Measurements from ENCODE around the gene LEPROT. TPM values are rescaled to one million over a fixed set of nuclear protein-coding genes. Genes with fewer than 3 reads are reported as not detected.
"Not testable (repeated sequence)": the region's sequence is repeated elsewhere in the genome, so short reads cannot be mapped to it uniquely, and the experiment has no call there.

LEPROT gene
- total RNA-seq, 2 experiments from 2014 or later, result 11.3 to 12.6 TPM

DNA sequence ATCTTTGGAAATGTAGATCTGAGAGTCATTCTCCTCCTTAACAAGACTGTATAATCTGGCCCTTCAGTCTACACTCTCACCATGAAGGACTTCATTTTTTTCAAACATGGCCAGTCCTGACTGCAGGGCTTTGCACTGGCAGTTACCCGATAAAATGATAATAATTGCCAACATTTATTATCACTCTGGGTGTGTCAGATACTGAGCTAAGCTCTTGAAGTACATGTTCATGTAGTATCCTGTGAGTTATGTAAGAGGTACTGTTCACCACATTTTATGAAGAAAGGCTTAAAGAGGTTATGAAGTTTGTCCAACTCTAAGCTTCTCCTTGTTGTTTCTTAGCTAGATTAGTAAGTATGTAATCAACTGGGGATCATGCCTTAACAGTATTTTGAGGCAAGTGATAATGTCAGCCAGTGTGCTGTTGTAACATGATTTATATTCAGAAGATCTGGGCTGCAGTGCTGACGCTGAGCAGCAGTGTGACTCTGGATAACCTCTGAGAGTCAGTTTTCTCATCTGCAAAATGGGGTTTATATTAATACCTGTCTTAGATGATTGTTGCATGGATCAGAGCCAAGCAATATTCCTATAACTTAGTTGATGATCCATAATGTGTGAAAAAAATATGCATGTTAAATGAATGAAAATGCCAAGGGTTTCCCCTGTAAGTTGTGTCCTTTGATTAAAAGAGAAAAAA is 42.1 kb upstream of the LEPROT start:
- Mint-ChIP-seq H3K4me3 (no peak overlapping the region), H3K4me1 (ENCODE audit: low read depth) (no peaks in the 10 kb centered on the region), H3K27me3 (peaks cover 12% of the 10 kb centered on the region), H3K27ac (no peak overlapping the region), H3K36me3 (ENCODE audit: low read depth) (no peaks in the 10 kb centered on the region), H3K9me3 (no peaks in the 10 kb centered on the region)
- POLR2A ChIA-PET, result interaction anchor here (1.3 kb wide), 1 partner anchor 26 kb away, joined by 3 read pairs; no protein-coding TSS in a partner anchor
- no peak for DNase-seq
- intact Hi-C loops (cut with micrococcal nuclease), result no loop called here
- no peak for ATAC-seq
- CTCF ChIA-PET, result no interaction called here
- TF ChIP-seq, protein P1, sequence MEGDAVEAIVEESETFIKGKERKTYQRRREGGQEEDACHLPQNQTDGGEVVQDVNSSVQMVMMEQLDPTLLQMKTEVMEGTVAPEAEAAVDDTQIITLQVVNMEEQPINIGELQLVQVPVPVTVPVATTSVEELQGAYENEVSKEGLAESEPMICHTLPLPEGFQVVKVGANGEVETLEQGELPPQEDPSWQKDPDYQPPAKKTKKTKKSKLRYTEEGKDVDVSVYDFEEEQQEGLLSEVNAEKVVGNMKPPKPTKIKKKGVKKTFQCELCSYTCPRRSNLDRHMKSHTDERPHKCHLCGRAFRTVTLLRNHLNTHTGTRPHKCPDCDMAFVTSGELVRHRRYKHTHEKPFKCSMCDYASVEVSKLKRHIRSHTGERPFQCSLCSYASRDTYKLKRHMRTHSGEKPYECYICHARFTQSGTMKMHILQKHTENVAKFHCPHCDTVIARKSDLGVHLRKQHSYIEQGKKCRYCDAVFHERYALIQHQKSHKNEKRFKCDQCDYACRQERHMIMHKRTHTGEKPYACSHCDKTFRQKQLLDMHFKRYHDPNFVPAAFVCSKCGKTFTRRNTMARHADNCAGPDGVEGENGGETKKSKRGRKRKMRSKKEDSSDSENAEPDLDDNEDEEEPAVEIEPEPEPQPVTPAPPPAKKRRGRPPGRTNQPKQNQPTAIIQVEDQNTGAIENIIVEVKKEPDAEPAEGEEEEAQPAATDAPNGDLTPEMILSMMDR (IDR thresholded peaks at IDR 0.05), result no peak

DNA sequence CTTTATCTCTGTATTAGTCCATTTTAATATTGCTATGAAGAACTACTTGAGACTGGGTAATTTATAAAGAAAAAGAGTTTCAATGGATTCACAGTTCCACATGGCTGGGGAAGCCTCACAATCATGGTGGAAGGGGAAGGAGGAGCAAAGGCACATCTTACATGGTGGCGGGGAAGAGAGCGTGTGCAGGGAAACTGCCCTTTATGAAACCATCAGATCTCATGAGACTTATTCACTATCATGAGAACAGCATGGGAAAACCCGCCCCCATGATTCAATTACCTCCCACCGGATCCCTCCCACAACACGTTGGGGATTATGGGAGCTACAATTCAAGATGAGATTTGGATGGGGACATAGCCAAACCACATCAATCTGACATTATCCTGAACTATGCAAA is 36.0 kb upstream of the LEPROT start:
- H3K9me3 Mint-ChIP-seq; ATAC-seq; H3K36me3 Mint-ChIP-seq (ENCODE audit: low read depth); DNase-seq; H3K27me3 Mint-ChIP-seq; POLR2A ChIA-PET; H3K27ac Mint-ChIP-seq; H3K4me3 Mint-ChIP-seq; intact Hi-C loops (cut with micrococcal nuclease); H3K4me1 Mint-ChIP-seq (ENCODE audit: low read depth): not testable (repeated sequence)
- CTCF ChIA-PET, result interaction anchor here (1.3 kb wide), 1 partner anchor 13 kb away, joined by 3 read pairs; no protein-coding TSS in a partner anchor

DNA sequence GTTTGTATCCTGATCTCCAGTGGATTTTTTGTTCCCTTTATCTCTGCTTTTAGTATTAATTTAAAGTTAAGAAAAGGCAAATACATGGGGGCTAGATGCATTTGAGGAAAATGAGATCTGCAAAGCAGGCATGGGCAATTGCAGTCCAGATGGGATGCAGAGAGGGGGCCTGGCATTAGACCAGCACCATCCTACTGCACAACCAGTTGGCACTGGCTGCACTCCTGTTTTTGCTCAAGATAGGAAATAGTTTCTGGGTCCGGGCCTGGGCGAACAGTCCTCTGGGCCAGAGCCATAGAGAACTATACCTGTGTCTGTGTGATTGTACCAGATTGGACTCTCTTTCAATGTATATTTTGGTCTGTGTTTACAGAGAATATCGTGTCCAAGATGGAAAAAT is 34.0 kb upstream of the LEPROT start:
- ATAC-seq (no peak), DNase-seq (no peak)
- Mint-ChIP-seq H3K4me1 (ENCODE audit: low read depth) (peaks cover 11% of the 10 kb centered on the region), H3K9me3 (no peaks in the 10 kb centered on the region), H3K27me3 (peaks cover 3% of the 10 kb centered on the region), H3K4me3 (no peak overlapping the region), H3K36me3 (ENCODE audit: low read depth) (no peaks in the 10 kb centered on the region), H3K27ac (no peak overlapping the region)
- POLR2A ChIA-PET, result no interaction called here
- intact Hi-C loops (cut with micrococcal nuclease), result no loop called here
- TF ChIP-seq, protein P1 (IDR thresholded peaks at IDR 0.05), result no peak
- CTCF ChIA-PET, result no interaction called here

DNA sequence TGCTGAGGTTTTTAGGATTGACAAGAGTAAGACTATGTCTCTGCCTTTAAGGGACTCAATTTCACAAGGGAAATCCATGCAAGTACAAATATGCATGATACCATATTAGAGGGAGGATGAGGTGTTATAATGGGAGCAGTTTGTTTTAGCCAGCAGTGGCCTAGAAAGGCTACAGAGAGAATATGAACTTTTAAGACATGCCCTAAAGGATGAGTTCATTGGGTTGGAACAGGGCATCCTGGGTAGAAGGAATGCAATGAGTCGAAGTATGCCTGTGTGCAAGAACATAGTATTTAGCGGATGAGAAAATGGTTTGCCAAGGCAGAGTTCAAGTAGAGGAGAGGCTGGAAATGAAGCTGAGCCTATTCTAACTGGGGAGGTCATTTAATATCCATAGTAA is 32.6 kb upstream of the LEPROT start:
- ChIA-PET POLR2A (no interaction called here), CTCF (no interaction called here)
- DNase-seq, result no peak
- intact Hi-C loops (cut with micrococcal nuclease), result no loop called here
- TF ChIP-seq, protein P1 (IDR thresholded peaks at IDR 0.05), result no peak
- H3K27me3 Mint-ChIP-seq, result no peaks in the 10 kb centered on the region
- no peak for ATAC-seq
- peaks cover 13% of the 10 kb centered on the region for H3K4me1 Mint-ChIP-seq (ENCODE audit: low read depth)
- H3K27ac Mint-ChIP-seq, result no peak overlapping the region
- peaks cover 2% of the 10 kb centered on the region for H3K36me3 Mint-ChIP-seq (ENCODE audit: low read depth)
- H3K9me3 Mint-ChIP-seq, result no peaks in the 10 kb centered on the region
- no peak overlapping the region for H3K4me3 Mint-ChIP-seq

DNA sequence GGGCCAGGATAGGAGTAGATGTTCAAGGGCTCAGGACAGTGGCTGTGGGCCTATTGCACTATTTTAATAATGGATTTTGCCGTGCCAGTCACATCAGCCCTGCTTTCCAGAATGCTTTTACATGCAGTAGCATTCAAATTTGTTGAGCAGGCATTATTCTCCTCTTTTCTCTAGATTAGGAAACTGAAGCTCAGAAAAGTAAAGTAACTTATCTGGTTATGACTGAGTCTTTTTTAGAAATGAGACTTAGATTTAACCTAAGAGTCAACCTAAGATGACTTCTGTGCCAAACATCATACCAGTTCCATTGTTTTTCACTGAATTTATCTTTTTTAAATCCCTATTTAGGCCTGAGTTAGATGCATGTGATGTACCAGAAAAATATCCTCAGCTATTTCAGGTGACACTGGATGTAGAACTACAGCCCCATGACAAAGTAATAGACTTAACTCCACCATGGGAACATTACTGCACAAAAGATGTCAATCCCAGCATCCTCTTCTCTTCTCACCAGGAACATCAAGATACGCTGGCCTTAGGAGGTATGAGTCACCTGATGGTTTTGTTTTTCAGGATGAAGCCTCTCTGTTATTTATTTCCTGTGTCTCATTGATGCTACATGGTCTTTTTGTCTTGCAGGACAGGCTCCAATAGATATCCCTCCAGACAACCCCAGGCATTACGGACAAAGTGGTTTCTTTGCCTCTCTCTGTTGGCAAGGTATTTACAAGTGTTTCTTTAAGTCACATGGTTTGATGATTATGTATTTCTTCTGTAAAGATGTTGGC is 31.4 kb upstream of the LEPROT start:
- no peak overlapping the region for H3K4me3 Mint-ChIP-seq

More for the DNA sequence above, 31.4 kb upstream of the LEPROT start:
- Mint-ChIP-seq H3K27me3 (no peaks in the 10 kb centered on the region), H3K4me1 (ENCODE audit: low read depth) (peaks cover 24% of the 10 kb centered on the region), H3K27ac (no peak overlapping the region), H3K9me3 (no peaks in the 10 kb centered on the region), H3K36me3 (ENCODE audit: low read depth) (peaks cover 2% of the 10 kb centered on the region)
- intact Hi-C loops (cut with micrococcal nuclease), result no loop called here
- ATAC-seq (no peak), DNase-seq (no peak)
- TF ChIP-seq, protein P1 (IDR thresholded peaks at IDR 0.05), result no peak
- ChIA-PET CTCF (no interaction called here), POLR2A (no interaction called here)

All from activated CD8-positive, alpha-beta T cell treated with anti-CD3 and anti-CD28 coated beads for 36 hours (primary cell).